Measurements from ENCODE around the gene CAMSAP1.

CAMSAP1 gene

DNA sequence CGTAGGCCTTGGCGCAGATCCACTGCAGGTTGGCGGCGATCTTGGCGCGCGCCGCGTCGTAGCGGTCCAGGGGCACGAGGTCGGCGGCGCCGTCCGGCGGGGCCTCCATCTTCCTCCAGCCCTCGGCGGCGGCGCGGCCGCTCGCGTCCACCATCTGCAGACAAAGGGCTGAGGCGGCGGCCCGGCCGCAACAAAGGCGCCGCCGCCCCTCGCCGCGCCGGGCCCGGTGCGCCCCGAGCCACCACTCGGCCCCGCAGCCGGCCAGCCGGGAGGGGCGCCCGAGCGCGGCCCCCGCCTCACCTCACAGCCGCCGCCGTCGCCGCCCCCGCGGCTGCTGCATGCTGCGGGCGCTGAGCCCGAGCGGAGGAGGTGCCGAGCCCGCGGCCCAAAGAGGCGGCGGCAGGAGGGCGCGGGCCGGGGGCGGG is 328 bp downstream of the CAMSAP1 start:
- no peak for DNase-seq (ENCODE audit: insufficient read length, low spot score)
- no peak for TF ChIP-seq PAX5 (IDR thresholded peaks at IDR 0.05; ENCODE audit: insufficient read depth, low read length, severe bottlenecking)
- TF ChIP-seq TAF1 (IDR thresholded peaks at IDR 0.05; ENCODE audit: low read depth, low read length): no peak
- no peak for TF ChIP-seq SPI1 (IDR thresholded peaks at IDR 0.05; ENCODE audit: low read depth, low read length)
- no peak for TF ChIP-seq POU2F2 (IDR thresholded peaks at IDR 0.05; ENCODE audit: low read depth, low read length)
- TF ChIP-seq POLR2AphosphoS5 (IDR thresholded peaks at IDR 0.05; ENCODE audit: low read depth, low read length): no peak
- TF ChIP-seq POLR2A (IDR thresholded peaks at IDR 0.05; ENCODE audit: low read depth, low read length): no peak
- FAIRE-seq: peak; percentile 59

DNA sequence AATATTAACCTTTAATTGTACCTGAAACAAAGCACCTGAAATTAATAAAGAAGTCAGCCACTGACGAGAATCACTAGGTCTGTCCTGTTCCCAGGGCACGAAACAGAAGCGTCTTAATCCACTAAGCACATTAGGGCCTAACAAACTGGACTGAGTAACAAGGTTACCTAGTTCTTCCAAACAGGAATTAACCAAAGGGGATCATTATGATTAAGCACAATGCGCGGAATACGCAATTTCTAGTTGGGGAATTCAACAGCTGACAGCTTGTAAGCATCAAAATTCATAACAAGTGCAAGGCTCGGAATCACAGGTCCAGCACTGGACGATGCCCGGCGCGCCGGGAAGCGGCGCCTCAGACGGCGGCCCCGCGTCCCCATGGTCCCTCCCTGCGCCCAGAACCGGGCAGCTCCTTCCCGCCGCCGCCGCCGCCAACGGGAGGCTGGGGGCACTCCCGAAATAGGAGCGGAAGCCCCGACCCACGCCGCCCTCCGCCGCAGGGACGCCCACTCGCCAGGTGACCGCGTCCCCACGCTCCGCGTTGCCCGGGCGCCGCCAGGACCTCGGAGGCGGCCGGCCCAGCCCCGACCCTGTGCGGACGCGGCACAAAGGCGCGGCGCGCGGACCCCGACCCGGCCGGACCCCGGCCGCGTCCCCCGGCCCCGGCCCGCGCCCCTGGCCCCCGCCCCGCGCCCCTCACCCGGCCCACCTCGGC is 898 bp downstream of the CAMSAP1 start:
- FAIRE-seq: no peak
- DNase-seq (ENCODE audit: insufficient read length, low spot score): no peak
- TF ChIP-seq POLR2AphosphoS5 (IDR thresholded peaks at IDR 0.05; ENCODE audit: low read depth, low read length): no peak
- TF ChIP-seq PAX5 (IDR thresholded peaks at IDR 0.05; ENCODE audit: insufficient read depth, low read length, severe bottlenecking): no peak

DNA sequence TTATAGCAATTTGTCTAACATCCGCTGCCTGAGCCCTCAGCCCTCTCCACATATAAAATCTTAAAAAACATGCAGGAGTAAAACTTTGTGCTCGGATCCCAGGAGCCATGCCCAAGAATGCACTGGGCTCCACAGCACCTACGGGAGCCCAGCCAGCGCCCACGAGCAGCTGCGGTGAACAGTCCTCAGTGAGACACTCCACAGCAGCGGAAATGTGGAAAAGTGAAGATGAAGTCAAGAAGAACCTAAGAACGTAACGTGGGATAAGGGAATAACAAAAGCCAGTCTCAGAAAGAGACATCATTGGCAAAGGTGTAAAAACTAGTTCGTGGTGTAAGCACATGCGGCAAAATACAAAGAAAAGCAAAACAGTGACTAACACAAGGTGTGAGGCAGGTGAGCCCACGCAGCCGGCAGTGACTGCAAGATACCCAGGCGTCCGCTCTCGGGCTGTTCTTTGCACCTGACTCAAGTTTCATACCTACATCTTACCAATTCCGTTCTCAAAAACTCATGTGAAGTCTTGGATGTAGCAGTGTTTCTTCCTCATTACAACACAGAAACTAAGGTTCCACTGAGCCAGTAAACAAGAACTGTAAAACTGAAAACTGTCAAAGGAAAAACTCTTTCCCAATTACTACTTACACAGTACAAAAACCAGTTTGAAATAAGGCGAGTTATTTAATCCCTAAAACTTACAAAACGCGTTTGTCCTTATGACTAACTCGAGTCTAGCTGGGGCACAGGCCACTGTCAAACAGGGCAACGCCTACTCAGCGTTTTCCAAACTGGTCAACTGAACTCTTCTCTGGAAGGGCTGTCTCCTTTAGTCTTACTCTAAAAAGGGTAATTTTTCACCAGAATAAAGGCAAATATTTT is 1.7 kb downstream of the CAMSAP1 start:
- DNase-seq (ENCODE audit: insufficient read length, low spot score) (no peak), FAIRE-seq (no peak)
- no peak for TF ChIP-seq PAX5 (IDR thresholded peaks at IDR 0.05; ENCODE audit: insufficient read depth, low read length, severe bottlenecking)
- TF ChIP-seq POLR2AphosphoS5 (IDR thresholded peaks at IDR 0.05; ENCODE audit: low read depth, low read length): no peak
- TF ChIP-seq POU2F2 (IDR thresholded peaks at IDR 0.05; ENCODE audit: low read depth, low read length): no peak
- no peak for TF ChIP-seq SPI1 (IDR thresholded peaks at IDR 0.05; ENCODE audit: low read depth, low read length)
- no peak for TF ChIP-seq TAF1 (IDR thresholded peaks at IDR 0.05; ENCODE audit: low read depth, low read length)
- no peak for TF ChIP-seq POLR2A (IDR thresholded peaks at IDR 0.05; ENCODE audit: low read depth, low read length)

- DNase-seq (ENCODE audit: insufficient read length, low spot score) (no peak), FAIRE-seq (no peak)
- TF ChIP-seq POU2F2 (IDR thresholded peaks at IDR 0.05; ENCODE audit: low read depth, low read length): no peak
- TF ChIP-seq TAF1 (IDR thresholded peaks at IDR 0.05; ENCODE audit: low read depth, low read length): no peak
- TF ChIP-seq PAX5 (IDR thresholded peaks at IDR 0.05; ENCODE audit: insufficient read depth, low read length, severe bottlenecking): no peak
- no peak for TF ChIP-seq POLR2AphosphoS5 (IDR thresholded peaks at IDR 0.05; ENCODE audit: low read depth, low read length)
- no peak for TF ChIP-seq POLR2A (IDR thresholded peaks at IDR 0.05; ENCODE audit: low read depth, low read length)
- TF ChIP-seq SPI1 (IDR thresholded peaks at IDR 0.05; ENCODE audit: low read depth, low read length): no peak
Observed at GRCh38 chr9:135903786-135904520, 3.4 kb downstream of the CAMSAP1 start.

DNA sequence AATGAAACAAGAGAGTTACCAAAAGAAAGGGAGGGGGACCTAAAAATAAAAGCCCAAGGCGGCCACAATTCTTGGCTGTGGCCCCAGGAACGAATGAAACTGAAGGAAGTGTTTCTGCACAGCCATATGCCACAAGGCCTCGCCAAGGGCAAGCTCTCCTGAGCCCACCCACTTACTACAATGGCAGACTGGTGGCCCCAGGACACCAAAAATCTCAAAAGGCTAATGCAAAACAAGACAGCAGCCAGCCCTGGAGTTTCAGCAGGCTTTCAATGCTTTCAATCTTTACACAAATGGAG is 4.0 kb downstream of the CAMSAP1 start:
- TF ChIP-seq POLR2A (IDR thresholded peaks at IDR 0.05; ENCODE audit: low read depth, low read length) (no peak), SPI1 (IDR thresholded peaks at IDR 0.05; ENCODE audit: low read depth, low read length) (no peak), PAX5 (IDR thresholded peaks at IDR 0.05; ENCODE audit: insufficient read depth, low read length, severe bottlenecking) (no peak), TAF1 (IDR thresholded peaks at IDR 0.05; ENCODE audit: low read depth, low read length) (no peak), POLR2AphosphoS5 (IDR thresholded peaks at IDR 0.05; ENCODE audit: low read depth, low read length) (no peak), POU2F2 (IDR thresholded peaks at IDR 0.05; ENCODE audit: low read depth, low read length) (no peak)
- no peak for DNase-seq (ENCODE audit: insufficient read length, low spot score)
- FAIRE-seq: no peak

GRCh38 chr9:135902655-135903357 is 4.5 kb downstream of the CAMSAP1 start:
- no peak for TF ChIP-seq TAF1 (IDR thresholded peaks at IDR 0.05; ENCODE audit: low read depth, low read length)
- no peak for TF ChIP-seq SPI1 (IDR thresholded peaks at IDR 0.05; ENCODE audit: low read depth, low read length)
- no peak for TF ChIP-seq PAX5 (IDR thresholded peaks at IDR 0.05; ENCODE audit: insufficient read depth, low read length, severe bottlenecking)
- no peak for TF ChIP-seq POLR2AphosphoS5 (IDR thresholded peaks at IDR 0.05; ENCODE audit: low read depth, low read length)
- no peak for TF ChIP-seq POLR2A (IDR thresholded peaks at IDR 0.05; ENCODE audit: low read depth, low read length)
- TF ChIP-seq POU2F2 (IDR thresholded peaks at IDR 0.05; ENCODE audit: low read depth, low read length): no peak
- FAIRE-seq (no peak), DNase-seq (ENCODE audit: insufficient read length, low spot score) (no peak)

GRCh38 chr9:135901826-135902225 is 5.5 kb downstream of the CAMSAP1 start:
- no peak for FAIRE-seq
- TF ChIP-seq TAF1 (IDR thresholded peaks at IDR 0.05; ENCODE audit: low read depth, low read length) (no peak), SPI1 (IDR thresholded peaks at IDR 0.05; ENCODE audit: low read depth, low read length) (no peak), POLR2A (IDR thresholded peaks at IDR 0.05; ENCODE audit: low read depth, low read length) (no peak), POLR2AphosphoS5 (IDR thresholded peaks at IDR 0.05; ENCODE audit: low read depth, low read length) (no peak), PAX5 (IDR thresholded peaks at IDR 0.05; ENCODE audit: insufficient read depth, low read length, severe bottlenecking) (no peak), POU2F2 (IDR thresholded peaks at IDR 0.05; ENCODE audit: low read depth, low read length) (no peak)
- no peak for DNase-seq (ENCODE audit: insufficient read length, low spot score)

- FAIRE-seq: no peak
- TF ChIP-seq POLR2A (IDR thresholded peaks at IDR 0.05; ENCODE audit: low read depth, low read length) (no peak), SPI1 (IDR thresholded peaks at IDR 0.05; ENCODE audit: low read depth, low read length) (no peak), PAX5 (IDR thresholded peaks at IDR 0.05; ENCODE audit: insufficient read depth, low read length, severe bottlenecking) (no peak), TAF1 (IDR thresholded peaks at IDR 0.05; ENCODE audit: low read depth, low read length) (no peak), POU2F2 (IDR thresholded peaks at IDR 0.05; ENCODE audit: low read depth, low read length) (no peak), POLR2AphosphoS5 (IDR thresholded peaks at IDR 0.05; ENCODE audit: low read depth, low read length) (no peak)
- no peak for DNase-seq (ENCODE audit: insufficient read length, low spot score)
Observed at GRCh38 chr9:135901031-135901758, 6.2 kb downstream of the CAMSAP1 start.

Measured in GM12891 (cell line).